NCI-H2081 (cell line): ENCODE measurements around the gene PHC2.

Experiments
- DNase-seq, 2 experiments: peaks; one replicate each; lab custom pipeline; 2025; lab: John Stamatoyannopoulos, UW

The PHC2 gene

DNA sequence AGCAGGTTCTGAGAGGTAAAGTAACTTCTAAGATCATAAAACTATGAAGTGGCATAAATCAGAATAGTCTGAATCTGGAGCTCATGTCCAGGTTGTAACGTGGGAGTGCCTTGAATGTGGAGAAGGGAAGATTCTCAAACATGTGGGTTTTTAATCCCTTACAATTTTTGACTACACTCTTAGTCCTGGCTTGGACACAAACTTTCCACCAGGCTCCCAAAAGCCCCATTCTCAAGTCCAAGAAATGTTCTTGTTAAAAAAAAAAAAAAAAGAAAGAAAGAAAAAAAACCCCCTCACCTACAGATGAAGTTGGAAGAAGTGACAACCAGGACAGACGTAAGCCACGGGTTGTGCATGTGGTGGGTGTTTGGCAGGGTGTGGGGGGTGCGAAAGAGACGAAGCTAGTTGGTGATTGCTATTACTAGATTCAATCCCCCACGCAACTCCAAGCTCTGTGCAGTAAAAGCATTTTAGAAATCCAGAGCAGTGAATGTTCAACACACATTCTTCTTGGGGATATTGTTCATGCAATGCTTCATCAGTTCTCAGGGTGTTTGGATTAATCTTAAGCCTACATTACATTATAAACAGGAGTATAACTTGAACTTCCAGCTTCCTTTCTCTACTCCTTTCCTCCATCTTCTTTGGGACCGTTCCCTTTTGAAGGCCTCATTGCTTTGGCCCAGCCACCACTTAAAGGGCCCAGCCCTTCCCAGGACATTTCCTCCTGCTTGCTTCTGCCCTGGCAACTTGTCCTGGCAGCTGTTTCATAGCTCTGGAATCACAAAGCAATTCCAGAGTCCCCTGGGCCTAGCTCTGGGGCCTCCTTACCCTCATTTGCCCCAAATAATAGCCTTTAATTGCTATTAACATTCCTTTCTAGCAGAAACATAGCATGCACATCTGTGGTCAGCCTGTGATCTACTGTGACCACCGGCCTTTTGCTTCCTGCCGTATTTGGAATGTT lies 41.8 kb downstream of the PHC2 start:
- DNase-seq: no peak

DNA sequence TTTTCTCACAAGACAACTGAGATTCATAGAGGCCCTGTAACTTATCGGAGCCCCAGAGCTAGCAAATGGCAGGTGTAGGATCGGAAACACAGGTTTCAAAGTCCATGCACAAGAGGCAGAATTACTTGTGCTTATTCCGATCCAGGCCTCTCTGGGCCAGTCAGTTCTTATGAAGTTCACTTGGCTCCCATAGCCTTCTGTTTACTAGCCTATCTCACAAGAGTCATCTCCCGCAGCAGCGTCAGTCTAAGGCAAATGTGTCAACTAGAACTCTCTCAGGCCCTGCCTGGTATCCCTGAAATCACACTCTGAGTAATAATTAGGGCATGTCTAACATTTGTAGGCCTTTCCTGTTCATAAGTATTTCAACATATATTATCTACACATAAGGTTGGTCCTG lies 43.3 kb downstream of the PHC2 start:
- DNase-seq: no peak

DNA sequence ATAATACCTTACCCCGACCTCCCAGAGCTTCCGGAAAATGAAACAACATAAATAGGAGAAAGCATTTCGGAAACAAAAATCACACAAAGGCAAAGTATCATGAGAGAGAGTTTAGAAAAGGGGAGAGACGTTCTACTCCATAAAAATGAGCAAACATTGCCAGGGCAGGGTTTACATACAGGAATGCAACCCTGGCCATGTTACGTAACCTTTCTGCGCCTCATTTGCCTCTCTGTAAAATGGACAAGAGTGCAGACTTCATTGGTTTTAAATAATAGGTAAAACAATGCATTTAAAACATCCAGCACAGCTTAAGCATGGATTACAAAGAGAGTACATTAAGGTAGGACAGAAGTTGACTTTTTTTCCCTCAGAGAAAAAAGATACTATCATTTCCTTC lies 45.6 kb downstream of the PHC2 start:
- no peak for DNase-seq

DNA sequence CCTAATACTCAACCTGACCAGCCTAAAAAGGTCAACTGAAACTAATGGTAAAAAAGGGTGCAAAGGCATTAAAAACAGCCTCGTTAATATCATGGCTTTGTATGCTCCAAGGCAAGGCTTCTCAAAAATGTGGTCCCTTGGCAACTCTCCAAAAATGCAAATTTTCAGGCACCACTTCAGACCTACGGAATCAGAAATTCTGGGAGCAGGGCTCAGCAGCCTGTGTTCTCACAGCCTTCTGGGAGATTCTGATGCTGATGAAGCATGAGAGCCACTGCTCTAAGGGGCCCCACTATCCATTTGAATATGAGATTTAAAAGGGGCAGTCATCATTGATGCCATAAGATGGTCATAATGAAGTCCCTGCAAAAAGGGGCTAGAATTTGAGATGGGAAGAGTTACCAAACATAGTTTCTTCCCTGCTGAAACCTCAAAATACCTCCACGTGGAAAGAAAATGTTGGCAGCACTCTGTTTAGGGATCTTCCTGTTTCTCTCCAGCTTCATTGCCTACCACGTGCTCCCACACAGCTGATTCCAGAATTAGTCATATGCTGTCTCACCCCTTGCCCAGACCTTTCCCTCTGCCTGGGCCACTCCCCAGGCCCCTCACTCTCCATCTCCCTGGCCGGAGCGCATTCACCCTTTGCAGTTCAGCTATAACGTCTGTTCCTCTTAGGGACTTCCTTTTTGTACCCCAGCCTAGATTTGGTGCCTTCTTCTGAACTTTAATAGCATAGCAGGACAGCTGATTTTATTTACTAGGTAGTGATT lies 46.7 kb downstream of the PHC2 start:
- no peak for DNase-seq

DNA sequence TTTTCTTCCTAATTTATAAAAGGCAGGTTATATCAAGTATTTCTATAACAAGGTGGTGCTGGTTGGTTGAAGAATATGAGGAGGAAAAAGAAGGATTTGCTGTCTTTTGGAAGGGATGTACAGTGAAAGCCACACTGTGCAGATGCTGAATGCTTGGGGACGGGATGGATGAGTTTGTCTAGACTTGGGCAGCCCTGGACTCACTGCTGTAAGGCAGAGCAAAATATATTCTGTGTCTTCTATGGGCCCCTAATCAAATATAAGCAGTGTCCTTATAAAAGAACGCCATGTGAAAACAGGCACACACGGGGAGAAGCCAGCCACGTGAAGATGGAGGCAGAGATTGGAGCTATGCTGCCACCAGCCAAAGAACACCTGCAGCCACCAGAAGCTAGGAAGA lies 47.4 kb downstream of the PHC2 start:
- no peak for DNase-seq

DNA sequence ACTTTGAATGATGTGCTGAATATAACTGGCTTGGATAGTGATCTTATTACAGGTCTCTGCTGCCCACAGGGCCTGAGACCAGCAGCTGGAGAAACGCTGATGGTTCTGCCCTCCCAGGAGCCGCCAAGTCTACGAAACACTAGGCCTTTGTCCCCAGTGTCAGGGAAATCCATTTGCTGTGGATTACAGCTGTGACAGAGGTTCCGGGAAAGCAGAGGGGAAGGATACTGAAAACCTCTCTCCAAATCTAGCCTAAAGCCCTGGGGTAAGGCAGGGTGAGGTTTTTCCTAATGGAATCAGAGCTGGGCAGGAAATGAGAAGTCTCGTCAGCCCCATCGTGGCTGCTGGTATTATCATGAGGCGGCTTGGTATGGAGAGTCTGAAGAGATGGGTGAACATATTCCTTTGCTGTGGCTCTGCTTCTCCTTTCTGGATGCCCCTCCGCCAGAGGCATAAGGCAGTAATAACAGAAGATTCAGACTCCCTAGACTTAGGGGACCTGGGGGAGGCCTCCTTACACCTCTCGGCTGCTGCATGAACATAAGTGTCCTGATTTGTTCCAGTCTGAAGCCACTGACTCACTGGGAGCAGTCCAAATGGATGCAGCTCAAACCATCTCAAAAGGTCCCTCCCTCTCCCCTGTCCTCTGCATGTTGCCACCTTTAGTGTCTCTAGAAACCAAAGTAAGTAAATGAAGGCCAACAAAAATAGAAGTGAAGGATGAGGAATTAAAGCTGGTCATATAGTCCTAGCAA lies 48.1 kb downstream of the PHC2 start:
- no peak for DNase-seq

DNA sequence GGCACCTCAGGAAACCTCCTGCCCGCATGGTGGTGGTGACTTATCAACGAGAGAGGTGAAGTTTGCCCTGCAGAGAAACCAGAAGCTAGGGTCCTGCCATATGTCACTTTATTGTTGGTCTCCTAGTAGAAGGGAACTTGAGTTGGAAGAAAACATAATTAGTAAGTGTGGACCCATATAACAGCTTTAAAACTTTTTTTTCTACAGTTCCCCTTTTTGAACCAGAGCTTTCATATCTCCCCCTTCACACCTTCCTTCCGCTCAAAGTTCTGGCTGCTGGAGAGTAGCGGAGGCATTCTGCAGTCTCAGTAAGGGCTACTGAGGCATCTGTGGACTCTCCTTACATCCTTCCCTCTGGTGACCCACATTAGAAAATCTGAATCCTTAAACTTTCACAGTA lies 48.9 kb downstream of the PHC2 start:
- DNase-seq: no peak

DNA sequence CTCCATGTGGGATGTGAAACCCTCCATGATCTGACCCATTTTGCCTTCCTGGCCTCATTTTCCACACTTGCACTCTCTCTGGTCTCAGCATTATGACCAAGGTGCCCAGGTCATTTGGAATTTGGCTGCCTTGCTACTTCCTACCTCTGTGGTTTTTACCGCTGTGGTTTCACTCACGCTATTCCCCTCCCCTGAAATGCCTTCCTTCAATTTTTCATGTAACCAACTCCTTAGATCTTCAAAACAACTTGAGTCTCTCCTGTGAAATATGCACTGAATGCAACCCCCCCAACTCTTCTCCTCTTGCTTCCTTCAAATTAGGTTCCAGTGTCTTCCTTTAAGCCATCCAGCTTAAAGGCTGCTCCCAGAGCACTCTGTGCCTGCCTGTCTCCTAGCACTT lies 50.1 kb downstream of the PHC2 start:
- no peak for DNase-seq

DNA sequence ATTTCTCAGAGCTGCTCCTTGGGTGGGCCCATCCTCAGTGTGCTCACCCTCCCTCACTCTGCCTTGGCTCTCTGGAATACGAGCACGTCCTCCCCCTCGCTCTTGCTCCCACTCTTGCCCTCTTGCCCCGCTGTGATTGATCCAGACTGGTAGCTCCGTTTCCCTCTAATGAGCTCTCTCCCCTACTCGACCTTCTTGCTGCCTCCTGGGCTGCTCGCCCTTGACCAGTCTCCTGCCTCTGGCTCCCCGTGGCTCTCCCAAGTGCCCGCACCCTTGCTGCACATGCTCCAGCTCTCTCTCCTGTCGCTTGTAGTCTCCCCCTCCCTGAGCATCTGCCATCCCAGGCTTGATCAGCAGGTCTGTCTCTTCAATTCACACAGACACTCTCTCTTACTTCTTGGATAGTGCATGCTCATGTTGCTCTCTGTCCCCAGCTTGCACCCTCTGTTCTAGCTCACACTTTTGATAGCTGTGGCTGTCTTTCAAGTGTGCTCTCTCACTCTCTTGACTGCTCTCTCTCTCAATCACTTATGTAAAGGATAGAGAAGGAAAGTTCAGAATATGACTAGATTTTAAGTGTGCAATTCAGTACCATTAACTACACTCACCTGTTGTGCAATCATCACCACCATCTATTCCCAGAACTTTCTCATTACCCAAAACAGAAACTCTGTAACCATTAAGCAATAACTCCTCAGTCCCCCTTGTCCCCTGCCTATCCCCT lies 51.1 kb downstream of the PHC2 start:
- no peak for DNase-seq

DNA sequence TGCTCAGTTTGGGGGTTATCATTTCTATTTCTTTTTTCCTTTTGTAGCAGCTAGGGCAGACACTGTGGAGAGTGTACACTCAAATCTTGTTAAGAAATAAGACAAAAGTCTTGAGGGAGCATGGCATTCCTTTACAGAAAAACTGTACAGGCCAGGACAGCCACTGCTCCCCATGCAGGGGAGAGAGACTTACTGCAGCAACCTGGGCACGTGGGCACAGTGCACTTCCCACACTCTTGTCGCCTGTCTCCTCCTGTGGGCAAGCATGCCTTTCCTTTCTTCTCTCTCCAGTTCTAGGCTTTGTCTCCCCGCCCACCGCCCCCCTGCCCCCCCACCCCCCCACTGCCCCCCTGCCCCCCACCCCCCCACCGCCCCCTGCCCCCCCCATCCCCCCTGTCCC lies 51.9 kb downstream of the PHC2 start:
- DNase-seq: no peak

DNA sequence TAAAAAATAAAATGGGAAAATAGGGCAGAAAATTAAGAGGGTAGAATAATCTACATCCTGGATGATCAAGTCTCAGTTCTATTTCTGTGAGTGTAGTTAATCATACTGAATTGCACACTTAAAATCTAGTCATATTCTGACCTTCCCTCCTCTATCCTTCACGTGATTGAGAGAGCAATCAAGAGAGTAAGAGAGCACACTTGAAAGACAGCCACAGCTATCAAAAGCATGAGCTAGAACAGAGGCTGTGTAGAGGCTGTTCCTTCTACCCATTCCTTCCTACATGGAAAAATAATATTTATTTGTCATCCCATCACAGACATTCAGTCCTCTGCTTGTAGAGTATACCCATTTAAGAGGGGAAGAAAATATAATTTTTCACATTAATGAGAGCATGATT lies 52.4 kb downstream of the PHC2 start:
- no peak for DNase-seq

DNA sequence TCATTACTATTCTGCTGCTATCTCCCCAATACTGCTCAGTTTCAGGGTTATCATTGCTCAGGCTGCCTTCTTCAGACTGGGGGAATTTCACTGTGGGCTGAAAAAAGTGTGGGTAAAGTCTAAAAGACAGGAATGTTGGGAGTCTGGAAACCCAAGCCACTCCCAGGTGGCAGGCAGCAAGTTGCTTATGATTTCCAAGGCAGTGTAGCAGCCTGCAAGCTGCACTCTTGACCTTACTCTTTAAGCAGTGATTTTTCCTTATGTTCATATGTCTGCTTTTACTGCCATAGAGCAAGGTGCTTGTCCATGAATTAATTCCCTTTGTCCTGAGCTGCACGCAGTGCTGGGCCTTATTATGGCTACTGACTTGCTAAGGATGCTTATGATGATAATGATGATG lies 53.1 kb downstream of the PHC2 start:
- DNase-seq: peak; percentile 24 to 63

DNA sequence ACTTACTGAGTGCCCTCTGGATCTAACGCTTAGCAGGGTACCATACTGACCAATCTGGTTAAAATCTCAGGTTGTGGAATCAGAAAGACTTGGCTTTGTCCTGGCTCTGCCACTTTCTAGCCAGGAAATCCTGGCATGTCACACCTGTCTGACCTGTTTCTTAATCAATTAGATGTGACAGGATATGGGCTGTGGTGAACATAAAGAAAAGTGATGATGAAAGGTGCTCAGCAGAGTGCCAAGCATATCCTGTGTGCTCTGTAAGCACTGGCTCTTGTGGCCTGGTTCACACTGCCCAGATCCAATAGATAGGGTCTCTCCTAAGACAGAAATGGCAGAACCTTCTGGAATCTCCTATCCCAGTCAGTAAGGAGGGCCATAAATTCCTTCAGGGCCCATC lies 53.9 kb downstream of the PHC2 start:
- DNase-seq: peak; percentile 55 to 79

DNA sequence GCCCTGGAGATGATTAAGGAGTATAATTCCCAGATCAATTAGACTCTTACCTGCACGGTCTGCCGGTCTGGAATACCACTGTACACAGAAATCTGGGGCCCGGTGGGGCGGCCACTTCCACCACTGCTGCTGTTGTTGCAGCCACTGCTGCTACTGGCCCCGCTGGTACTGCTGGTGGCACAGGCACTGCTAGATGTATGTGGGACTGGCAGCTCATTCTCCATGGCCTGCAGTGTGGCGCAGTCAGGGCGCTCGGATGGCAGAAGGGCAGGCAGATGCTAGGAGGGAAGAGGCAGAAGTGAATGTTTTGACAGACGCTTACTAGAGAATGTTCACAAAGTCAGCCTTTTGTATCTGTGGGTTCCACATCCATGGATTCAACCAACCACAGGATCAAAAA lies 55.6 kb downstream of the PHC2 start:
- DNase-seq: no peak

DNA sequence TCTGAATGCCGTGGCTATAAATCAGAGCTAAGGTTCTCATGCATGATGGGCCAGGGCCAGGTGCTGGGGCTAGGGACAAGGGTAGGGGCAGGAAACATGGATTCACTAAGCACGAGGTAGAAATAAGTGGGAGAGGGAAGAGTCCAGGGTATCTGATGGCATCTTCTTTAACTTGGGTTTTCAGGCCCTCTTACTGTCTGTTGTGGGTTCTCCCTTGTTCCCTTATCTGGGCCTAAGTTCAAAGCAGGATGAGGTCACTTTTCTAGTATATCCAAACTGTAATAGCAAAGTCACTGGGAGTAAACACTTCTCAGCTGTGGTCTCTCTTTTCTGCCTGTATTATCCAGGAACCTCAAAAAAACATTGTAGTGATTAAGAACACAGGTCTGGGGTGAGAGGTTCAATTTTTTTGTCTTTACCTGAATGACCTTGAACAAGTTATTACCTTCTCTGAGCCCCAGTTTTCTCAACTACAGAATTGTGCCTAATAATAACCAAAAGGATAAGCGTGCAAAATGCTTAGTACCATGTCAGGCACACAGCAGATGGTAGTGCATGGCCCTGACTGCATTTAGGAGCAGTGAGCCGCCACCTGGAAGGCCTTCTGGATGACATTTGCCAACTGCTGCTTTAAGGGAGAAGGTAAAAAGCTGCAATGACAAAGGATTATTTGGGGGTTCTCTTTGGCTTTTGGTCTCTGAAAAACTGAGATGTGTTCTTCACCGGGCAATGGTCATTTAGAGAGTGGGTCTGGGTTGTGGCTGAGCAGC lies 56.4 kb downstream of the PHC2 start:
- no peak for DNase-seq

DNA sequence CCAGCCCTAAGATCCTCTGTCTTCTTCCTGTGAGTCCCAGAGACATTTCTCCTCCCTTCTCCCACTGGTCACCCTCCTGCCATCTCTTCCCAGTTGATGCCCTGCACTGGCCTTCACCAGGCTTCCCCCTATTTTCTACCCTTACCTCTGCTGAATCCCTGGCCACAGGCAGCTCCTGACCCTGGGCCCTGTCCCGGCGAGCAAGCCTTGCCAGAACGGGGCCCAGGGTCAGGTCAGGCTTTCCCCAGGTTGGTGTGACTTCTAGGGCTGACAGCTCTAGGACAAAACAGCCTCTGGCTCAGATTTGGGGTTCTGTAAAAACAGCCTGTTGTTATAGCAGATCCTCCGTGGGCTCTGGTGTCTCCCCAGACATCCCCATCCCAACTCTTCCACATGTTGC lies 57.3 kb downstream of the PHC2 start:
- no peak for DNase-seq

DNA sequence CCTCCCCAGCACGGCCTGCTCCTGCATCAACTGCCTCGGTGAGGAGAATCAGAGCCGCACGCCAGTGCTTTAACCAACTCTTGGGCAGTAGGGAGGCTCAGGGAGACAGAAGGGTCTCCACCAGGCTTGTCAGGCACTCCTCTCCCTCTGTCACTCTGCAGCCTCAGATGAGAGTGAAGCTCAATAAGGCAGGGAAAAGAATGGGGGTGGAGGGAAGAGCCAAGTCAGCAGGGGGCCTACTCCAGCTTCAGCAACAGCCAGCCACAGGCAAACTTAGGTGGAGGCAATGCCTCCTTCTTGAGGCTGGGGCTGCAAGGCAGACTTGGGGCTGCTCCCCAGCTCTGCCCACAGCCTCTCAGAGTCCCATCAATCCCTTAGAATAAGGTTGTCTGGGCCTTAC lies 58.2 kb downstream of the PHC2 start:
- DNase-seq: no peak

DNA sequence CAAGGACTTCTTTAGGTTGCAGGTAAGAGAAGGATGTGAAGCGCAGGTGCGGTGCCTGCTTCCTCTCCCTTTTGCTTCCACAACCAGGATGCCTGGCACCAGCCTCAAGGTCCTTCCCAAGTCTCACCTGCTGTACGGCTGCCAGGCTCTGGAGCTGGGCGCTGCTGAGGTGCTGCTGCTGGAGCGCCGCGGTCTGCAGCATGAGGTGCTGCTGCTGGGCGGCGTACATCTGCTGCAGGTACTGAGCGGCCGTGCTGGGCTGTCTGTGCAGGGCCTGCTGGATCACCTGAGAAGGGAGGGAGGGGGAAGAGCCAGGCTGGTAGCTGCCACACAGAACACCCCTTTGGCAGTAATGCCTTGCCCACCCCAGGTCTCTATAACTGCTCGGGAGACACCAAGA lies 58.7 kb downstream of the PHC2 start:
- DNase-seq: no peak

DNA sequence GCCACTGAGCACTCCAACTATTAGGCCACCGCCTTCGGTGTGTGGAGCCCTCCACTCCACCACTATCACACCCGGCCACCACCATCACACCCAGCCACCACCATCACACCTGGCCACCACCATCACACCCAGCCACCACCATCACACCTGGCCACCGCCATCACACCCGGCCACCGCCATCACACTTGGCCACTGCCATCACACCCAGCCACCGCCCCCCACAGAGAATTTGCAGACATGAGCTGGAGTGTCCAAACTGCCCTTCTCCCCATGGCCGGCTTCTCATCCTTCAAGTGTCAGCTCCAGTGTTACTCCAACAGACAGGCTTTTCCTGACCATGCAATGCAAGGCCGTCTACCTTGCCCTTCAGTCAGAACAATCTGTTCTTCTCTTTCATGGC lies 59.6 kb downstream of the PHC2 start:
- no peak for DNase-seq

DNA sequence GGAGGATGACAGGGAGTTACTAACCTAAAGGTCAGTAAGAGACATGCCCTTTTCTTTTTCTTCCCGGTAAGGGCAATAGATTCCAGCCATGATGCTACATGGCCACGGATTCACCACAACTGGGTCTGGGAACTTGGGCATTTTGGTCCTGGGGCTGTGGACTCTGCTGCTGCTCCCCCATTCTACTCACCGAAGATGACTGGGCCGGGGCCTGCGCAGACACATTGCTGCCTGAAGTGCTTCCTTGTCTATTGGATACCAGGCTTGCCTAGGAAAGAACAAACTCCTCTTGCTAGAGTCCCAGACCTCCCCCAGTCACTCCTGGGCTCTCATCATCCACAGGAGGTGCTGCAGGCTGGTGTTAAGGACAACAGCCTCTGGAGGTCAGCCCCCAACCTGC lies 60.1 kb downstream of the PHC2 start:
- DNase-seq: no peak

DNA sequence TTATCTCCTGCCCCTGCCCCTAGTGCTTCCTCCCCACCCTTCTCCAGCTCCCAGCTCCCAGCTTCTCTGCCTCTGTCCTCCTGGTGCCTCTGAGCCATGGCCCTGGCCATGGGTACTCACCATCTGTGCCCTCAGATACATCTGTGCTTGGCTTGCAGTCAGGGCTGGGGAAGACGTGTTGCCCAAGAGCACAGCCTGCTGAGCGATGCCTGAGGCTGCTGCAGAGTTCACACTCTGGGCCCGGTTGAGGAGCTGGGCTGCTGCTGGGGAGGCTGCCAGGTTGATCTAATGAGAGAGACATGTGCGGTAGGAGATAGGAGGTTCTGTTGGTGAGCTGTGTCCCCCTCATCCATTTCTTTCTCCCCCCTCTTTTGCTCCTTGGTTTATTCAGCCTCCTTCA lies 60.6 kb downstream of the PHC2 start:
- no peak for DNase-seq
